ENCODE data around the gene CLEC16A.

CLEC16A gene

DNA sequence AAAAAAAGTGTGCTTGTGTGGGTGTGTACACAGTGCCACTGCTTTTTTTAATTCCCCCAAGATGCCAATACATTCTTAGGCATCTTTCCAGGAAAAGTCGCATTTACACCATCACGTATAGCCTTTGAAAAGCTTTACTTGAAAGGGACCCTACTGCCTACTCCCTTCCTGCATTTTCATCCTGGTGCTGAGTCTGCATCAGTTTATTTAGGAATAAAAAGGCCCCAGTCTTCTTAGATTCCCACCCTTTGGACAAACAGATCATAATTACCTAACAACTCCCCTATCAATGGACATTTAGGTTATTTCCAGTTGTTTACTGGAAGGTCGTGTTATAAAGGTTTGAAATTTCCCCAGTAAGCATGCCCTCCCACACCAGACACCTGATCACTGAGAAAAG lies 54.9 kb downstream of the CLEC16A start:
- TF ChIP-seq, protein P1, sequence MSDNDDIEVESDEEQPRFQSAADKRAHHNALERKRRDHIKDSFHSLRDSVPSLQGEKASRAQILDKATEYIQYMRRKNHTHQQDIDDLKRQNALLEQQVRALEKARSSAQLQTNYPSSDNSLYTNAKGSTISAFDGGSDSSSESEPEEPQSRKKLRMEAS (IDR thresholded peaks at IDR 0.05), result no peak
- TF ChIP-seq CEBPB (IDR thresholded peaks at IDR 0.05) (no peak), ZBTB7A (IDR thresholded peaks at IDR 0.05; ENCODE audit: low read depth) (no peak), EGR1 (IDR thresholded peaks at IDR 0.05) (no peak), TAF1 (IDR thresholded peaks at IDR 0.05; ENCODE audit: low read depth) (no peak)
- TF ChIP-seq, protein P2, sequence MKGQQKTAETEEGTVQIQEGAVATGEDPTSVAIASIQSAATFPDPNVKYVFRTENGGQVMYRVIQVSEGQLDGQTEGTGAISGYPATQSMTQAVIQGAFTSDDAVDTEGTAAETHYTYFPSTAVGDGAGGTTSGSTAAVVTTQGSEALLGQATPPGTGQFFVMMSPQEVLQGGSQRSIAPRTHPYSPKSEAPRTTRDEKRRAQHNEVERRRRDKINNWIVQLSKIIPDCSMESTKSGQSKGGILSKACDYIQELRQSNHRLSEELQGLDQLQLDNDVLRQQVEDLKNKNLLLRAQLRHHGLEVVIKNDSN (IDR thresholded peaks at IDR 0.05), result no peak

DNA sequence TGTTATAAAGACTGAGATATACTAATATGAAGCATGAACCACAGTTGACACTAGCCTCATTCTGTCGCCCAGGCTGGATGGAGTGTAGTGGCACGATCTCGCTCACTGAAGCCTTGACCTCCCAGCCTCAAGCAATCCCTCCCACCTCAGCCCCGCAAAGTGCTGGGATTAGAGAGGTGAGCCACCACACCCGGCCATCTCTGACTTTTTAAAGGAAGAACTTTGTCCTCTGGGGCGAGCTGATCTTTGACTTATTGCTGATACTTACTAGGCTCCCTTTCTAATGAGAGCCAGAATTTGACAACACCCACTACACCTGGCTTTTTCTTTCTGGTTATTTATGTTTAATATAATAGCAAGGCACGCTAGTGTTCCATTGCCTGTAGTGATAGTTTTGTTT lies 57.2 kb downstream of the CLEC16A start:
- no peak for TF ChIP-seq CREB1 (IDR thresholded peaks at IDR 0.05; ENCODE audit: low read depth)
- no peak for TF ChIP-seq CEBPB (IDR thresholded peaks at IDR 0.05)
- no peak for TF ChIP-seq FOXM1 (IDR thresholded peaks at IDR 0.05; ENCODE audit: borderline replicate concordance, low read depth)
- TF ChIP-seq EP300 (IDR thresholded peaks at IDR 0.05; ENCODE audit: borderline replicate concordance), result no peak
- TF ChIP-seq RAD21 (IDR thresholded peaks at IDR 0.05; ENCODE audit: low read depth), result no peak
- TF ChIP-seq, protein P3, sequence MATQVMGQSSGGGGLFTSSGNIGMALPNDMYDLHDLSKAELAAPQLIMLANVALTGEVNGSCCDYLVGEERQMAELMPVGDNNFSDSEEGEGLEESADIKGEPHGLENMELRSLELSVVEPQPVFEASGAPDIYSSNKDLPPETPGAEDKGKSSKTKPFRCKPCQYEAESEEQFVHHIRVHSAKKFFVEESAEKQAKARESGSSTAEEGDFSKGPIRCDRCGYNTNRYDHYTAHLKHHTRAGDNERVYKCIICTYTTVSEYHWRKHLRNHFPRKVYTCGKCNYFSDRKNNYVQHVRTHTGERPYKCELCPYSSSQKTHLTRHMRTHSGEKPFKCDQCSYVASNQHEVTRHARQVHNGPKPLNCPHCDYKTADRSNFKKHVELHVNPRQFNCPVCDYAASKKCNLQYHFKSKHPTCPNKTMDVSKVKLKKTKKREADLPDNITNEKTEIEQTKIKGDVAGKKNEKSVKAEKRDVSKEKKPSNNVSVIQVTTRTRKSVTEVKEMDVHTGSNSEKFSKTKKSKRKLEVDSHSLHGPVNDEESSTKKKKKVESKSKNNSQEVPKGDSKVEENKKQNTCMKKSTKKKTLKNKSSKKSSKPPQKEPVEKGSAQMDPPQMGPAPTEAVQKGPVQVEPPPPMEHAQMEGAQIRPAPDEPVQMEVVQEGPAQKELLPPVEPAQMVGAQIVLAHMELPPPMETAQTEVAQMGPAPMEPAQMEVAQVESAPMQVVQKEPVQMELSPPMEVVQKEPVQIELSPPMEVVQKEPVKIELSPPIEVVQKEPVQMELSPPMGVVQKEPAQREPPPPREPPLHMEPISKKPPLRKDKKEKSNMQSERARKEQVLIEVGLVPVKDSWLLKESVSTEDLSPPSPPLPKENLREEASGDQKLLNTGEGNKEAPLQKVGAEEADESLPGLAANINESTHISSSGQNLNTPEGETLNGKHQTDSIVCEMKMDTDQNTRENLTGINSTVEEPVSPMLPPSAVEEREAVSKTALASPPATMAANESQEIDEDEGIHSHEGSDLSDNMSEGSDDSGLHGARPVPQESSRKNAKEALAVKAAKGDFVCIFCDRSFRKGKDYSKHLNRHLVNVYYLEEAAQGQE (IDR thresholded peaks at IDR 0.05; ENCODE audit: low read depth), result no peak
- no peak for TF ChIP-seq TAF1 (IDR thresholded peaks at IDR 0.05; ENCODE audit: low read depth)
- no peak for TF ChIP-seq ZBTB7A (IDR thresholded peaks at IDR 0.05; ENCODE audit: low read depth)
- TF ChIP-seq, protein P2 (IDR thresholded peaks at IDR 0.05), result no peak
- TF ChIP-seq, protein P1 (IDR thresholded peaks at IDR 0.05), result no peak
- no peak for TF ChIP-seq TEAD4 (IDR thresholded peaks at IDR 0.05)
- TF ChIP-seq EGR1 (IDR thresholded peaks at IDR 0.05), result no peak

DNA sequence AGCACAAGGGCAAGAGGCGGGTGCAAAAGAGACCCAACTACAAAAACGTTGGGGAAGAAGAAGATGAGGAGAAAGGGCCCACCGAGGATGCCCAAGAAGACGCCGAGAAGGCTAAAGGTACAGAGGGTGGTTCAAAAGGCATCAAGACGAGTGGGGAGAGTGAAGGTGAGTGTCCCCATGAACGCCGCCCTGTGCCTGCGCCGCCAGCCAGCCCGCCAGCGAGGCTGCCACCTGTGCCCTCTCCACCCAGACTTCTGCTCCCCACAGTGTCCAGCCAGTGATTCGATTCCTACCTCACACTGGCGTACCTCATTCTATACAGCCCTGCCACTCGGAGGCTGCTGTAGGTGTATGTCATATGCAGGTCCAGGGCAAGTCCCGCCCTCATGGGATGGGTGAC lies 58.8 kb downstream of the CLEC16A start:
- TF ChIP-seq EGR1 (IDR thresholded peaks at IDR 0.05), result no peak
- TF ChIP-seq FOXM1 (IDR thresholded peaks at IDR 0.05; ENCODE audit: borderline replicate concordance, low read depth), result no peak
- no peak for TF ChIP-seq TEAD4 (IDR thresholded peaks at IDR 0.05)
- no peak for TF ChIP-seq CREB1 (IDR thresholded peaks at IDR 0.05; ENCODE audit: low read depth)
- TF ChIP-seq, protein P1 (IDR thresholded peaks at IDR 0.05), result no peak
- no peak for TF ChIP-seq EP300 (IDR thresholded peaks at IDR 0.05; ENCODE audit: borderline replicate concordance)
- TF ChIP-seq CEBPB (IDR thresholded peaks at IDR 0.05), result no peak
- TF ChIP-seq YY1 (IDR thresholded peaks at IDR 0.05; ENCODE audit: low read depth), result no peak
- no peak for TF ChIP-seq TCF12 (IDR thresholded peaks at IDR 0.05; ENCODE audit: low read depth)
- TF ChIP-seq, protein P3 (IDR thresholded peaks at IDR 0.05; ENCODE audit: low read depth), result no peak
- TF ChIP-seq ZBTB7A (IDR thresholded peaks at IDR 0.05; ENCODE audit: low read depth), result no peak
- TF ChIP-seq, protein P2 (IDR thresholded peaks at IDR 0.05), result no peak
- no peak for TF ChIP-seq TAF1 (IDR thresholded peaks at IDR 0.05; ENCODE audit: low read depth)

DNA sequence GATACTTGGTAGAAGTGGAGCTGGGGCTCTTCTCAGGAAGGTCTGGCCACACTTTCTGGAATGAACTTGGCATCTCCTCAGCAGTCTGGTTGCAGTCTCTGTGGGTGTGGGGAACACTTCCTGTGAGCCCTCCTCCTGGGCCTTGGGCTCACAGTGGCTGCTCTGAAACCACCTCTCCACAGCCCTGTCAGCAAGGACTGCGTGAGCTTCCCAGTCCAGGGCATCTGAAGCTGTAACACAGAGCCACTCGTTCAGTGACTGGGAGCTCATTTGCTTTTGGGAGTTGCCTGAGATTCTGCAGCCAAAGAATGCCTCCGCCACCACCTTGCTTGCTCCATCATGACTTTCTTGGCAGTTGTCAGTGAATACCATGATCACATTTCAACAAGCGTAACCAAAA lies 60.0 kb downstream of the CLEC16A start:
- TF ChIP-seq EGR1 (IDR thresholded peaks at IDR 0.05) (no peak), CEBPB (IDR thresholded peaks at IDR 0.05) (no peak), NFIC (IDR thresholded peaks at IDR 0.05) (no peak), TAF1 (IDR thresholded peaks at IDR 0.05; ENCODE audit: low read depth) (no peak), TCF12 (IDR thresholded peaks at IDR 0.05; ENCODE audit: low read depth) (no peak), RAD21 (IDR thresholded peaks at IDR 0.05; ENCODE audit: low read depth) (no peak), TEAD4 (IDR thresholded peaks at IDR 0.05) (no peak), CREB1 (IDR thresholded peaks at IDR 0.05; ENCODE audit: low read depth) (no peak), YY1 (IDR thresholded peaks at IDR 0.05; ENCODE audit: low read depth) (no peak), EP300 (IDR thresholded peaks at IDR 0.05; ENCODE audit: borderline replicate concordance) (no peak), ZBTB7A (IDR thresholded peaks at IDR 0.05; ENCODE audit: low read depth) (no peak), FOXM1 (IDR thresholded peaks at IDR 0.05; ENCODE audit: borderline replicate concordance, low read depth) (no peak)
- TF ChIP-seq, protein P3 (IDR thresholded peaks at IDR 0.05; ENCODE audit: low read depth), result no peak
- TF ChIP-seq, protein P2 (IDR thresholded peaks at IDR 0.05), result no peak
- TF ChIP-seq, protein P1 (IDR thresholded peaks at IDR 0.05), result no peak
